ENCODE measurements around the gene EFEMP1. TPM values are rescaled to one million over a fixed set of nuclear protein-coding genes. Genes with fewer than 3 reads are reported as not detected.

Gene EFEMP1
- total RNA-seq, 1 experiment from 2014 or later, result not detected

DNA sequence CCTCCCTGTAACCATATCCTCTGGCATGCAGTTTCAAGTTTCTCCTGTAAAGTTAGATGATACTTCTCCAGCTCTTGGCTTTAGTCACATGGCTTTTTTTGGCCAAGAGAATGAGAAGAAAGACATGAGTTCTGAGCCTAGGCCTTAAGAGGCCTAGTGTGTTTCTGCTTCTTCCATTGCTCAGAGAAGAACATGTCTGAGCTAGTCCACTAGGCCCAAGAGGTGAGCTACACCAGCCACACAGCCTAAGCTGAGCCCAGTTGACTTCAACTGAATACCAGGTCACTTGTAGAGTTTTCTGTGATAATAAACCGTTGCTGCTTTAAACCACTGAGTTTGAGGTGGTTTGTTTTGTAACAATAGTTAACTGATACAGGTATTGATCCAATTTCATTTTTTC is 19.9 kb upstream of the EFEMP1 start:
- BruUV-seq (replicated peaks), result no TSS peak
- no peak overlapping the region for H3K4me3 ChIP-seq (ENCODE audit: low read depth, low read length)
- Mint-ChIP-seq H3K4me3 (ENCODE audit: unreplicated experiment) (no peak overlapping the region), H3K9me3 (ENCODE audit: unreplicated experiment) (peaks cover 11% of the 10 kb centered on the region), H3K4me1 (ENCODE audit: low read depth, unreplicated experiment) (peaks cover 8% of the 10 kb centered on the region), H3K36me3 (ENCODE audit: insufficient read depth, unreplicated experiment) (no peaks in the 10 kb centered on the region), H3K27me3 (ENCODE audit: insufficient read depth, unreplicated experiment) (no peaks in the 10 kb centered on the region), H3K27ac (ENCODE audit: unreplicated experiment) (no peak overlapping the region)
- no peaks in the 10 kb centered on the region for H3K36me3 ChIP-seq (ENCODE audit: control insufficient read depth, insufficient read depth, low read length)
- peaks cover 7% of the 10 kb centered on the region; the same call in 1 of the 2 replicates for H3K4me1 ChIP-seq
- intact Hi-C loops (cut with micrococcal nuclease; ENCODE audit: unreplicated experiment), result no loop called here
- TF ChIP-seq, protein P1, sequence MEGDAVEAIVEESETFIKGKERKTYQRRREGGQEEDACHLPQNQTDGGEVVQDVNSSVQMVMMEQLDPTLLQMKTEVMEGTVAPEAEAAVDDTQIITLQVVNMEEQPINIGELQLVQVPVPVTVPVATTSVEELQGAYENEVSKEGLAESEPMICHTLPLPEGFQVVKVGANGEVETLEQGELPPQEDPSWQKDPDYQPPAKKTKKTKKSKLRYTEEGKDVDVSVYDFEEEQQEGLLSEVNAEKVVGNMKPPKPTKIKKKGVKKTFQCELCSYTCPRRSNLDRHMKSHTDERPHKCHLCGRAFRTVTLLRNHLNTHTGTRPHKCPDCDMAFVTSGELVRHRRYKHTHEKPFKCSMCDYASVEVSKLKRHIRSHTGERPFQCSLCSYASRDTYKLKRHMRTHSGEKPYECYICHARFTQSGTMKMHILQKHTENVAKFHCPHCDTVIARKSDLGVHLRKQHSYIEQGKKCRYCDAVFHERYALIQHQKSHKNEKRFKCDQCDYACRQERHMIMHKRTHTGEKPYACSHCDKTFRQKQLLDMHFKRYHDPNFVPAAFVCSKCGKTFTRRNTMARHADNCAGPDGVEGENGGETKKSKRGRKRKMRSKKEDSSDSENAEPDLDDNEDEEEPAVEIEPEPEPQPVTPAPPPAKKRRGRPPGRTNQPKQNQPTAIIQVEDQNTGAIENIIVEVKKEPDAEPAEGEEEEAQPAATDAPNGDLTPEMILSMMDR (IDR thresholded peaks at IDR 0.05; ENCODE audit: insufficient read depth in 1 of 2, low read depth in 1 of 2, low read length in 1 of 2, severe bottlenecking in 1 of 2, unreplicated experiment in 1 of 2), result no peak
- ChIA-PET POLR2A (no interaction called here), CTCF (no interaction called here)
- DNase-seq, result no peak
- H3K9me3 ChIP-seq, result no peaks in the 10 kb centered on the region; the same call in 1 of the 2 replicates
- H3K27me3 ChIP-seq (replicated peaks; ENCODE audit: control insufficient read depth, insufficient read depth, low read length), result no peaks in the 10 kb centered on the region

DNA sequence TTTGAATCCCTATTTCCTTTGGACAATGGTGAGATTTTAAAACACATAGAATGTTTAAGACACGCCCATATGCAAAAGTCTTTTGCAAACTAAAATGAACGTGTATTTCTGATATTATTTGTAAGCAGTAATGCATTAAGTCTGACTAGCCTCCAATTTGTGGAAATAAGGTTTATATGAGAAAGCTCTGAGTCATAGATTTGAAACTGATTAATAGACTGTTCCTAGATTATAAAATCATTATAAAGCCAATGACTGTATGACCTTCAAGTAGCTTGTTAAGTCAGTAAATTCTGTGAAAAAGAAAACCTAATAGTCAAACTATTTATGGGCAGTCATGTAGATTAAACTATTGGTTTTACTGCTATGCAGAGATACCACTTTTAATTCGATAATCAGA is 12.8 kb upstream of the EFEMP1 start:
- Mint-ChIP-seq H3K9me3 (ENCODE audit: unreplicated experiment) (no peaks in the 10 kb centered on the region), H3K4me3 (ENCODE audit: unreplicated experiment) (no peak overlapping the region), H3K36me3 (ENCODE audit: insufficient read depth, unreplicated experiment) (no peaks in the 10 kb centered on the region), H3K27me3 (ENCODE audit: insufficient read depth, unreplicated experiment) (no peaks in the 10 kb centered on the region), H3K27ac (ENCODE audit: unreplicated experiment) (no peak overlapping the region), H3K4me1 (ENCODE audit: low read depth, unreplicated experiment) (no peaks in the 10 kb centered on the region)
- H3K27me3 ChIP-seq (replicated peaks; ENCODE audit: control insufficient read depth, insufficient read depth, low read length), result no peaks in the 10 kb centered on the region
- BruUV-seq (replicated peaks), result no TSS peak
- TF ChIP-seq, protein P1 (IDR thresholded peaks at IDR 0.05; ENCODE audit: insufficient read depth in 1 of 2, low read depth in 1 of 2, low read length in 1 of 2, severe bottlenecking in 1 of 2, unreplicated experiment in 1 of 2), result no peak
- H3K4me3 ChIP-seq (ENCODE audit: low read depth, low read length), result no peak overlapping the region
- H3K4me1 ChIP-seq, result no peaks in the 10 kb centered on the region
- no peaks in the 10 kb centered on the region for H3K36me3 ChIP-seq (ENCODE audit: control insufficient read depth, insufficient read depth, low read length)
- H3K9me3 ChIP-seq, result no peaks in the 10 kb centered on the region
- ChIA-PET CTCF (no interaction called here), POLR2A (no interaction called here)
- DNase-seq, result no peak
- intact Hi-C loops (cut with micrococcal nuclease; ENCODE audit: unreplicated experiment), result no loop called here

DNA sequence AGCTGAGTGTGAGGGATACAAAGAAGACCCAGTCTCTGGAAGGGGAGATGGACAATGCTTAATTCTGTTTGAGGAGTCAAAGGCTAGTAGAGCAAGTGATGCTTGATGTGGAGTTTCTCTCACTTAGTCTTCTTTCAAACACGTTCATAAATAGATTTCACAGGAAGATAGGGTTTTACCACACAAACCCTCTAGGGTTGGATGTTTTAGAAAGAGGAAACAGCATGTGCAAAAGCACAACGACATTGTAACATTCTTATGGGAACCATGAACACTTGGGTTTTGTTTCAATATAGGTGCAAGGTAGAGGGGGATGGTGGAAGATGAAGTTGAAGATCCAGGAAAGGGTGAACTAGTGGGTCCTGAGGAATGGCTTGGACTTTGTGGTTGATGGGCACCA is 10.8 kb upstream of the EFEMP1 start:
- Histone ChIP-seq H3K27me3 (replicated peaks; ENCODE audit: control insufficient read depth, insufficient read depth, low read length) (no peaks in the 10 kb centered on the region), H3K36me3 (ENCODE audit: control insufficient read depth, insufficient read depth, low read length) (no peaks in the 10 kb centered on the region), H3K4me3 (ENCODE audit: low read depth, low read length) (no peak overlapping the region), H3K9me3 (no peaks in the 10 kb centered on the region), H3K4me1 (no peaks in the 10 kb centered on the region)
- TF ChIP-seq, protein P1 (IDR thresholded peaks at IDR 0.05; ENCODE audit: insufficient read depth in 1 of 2, low read depth in 1 of 2, low read length in 1 of 2, severe bottlenecking in 1 of 2, unreplicated experiment in 1 of 2), result no peak
- no peaks in the 10 kb centered on the region for H3K36me3 Mint-ChIP-seq (ENCODE audit: insufficient read depth, unreplicated experiment)
- no peak for DNase-seq
- intact Hi-C loops (cut with micrococcal nuclease; ENCODE audit: unreplicated experiment), result no loop called here
- H3K4me1 Mint-ChIP-seq (ENCODE audit: low read depth, unreplicated experiment), result no peaks in the 10 kb centered on the region
- CTCF ChIA-PET, result no interaction called here
- no TSS peak for BruUV-seq (replicated peaks)
- H3K4me3 Mint-ChIP-seq (ENCODE audit: unreplicated experiment), result no peak overlapping the region
- no peak overlapping the region for H3K27ac Mint-ChIP-seq (ENCODE audit: unreplicated experiment)
- POLR2A ChIA-PET, result no interaction called here
- no peaks in the 10 kb centered on the region for H3K27me3 Mint-ChIP-seq (ENCODE audit: insufficient read depth, unreplicated experiment)
- no peaks in the 10 kb centered on the region for H3K9me3 Mint-ChIP-seq (ENCODE audit: unreplicated experiment)
